Activated CD4-positive, alpha-beta T cell treated with anti-CD3 and anti-CD28 coated beads, Interleukin-10, Interleukin-2, amounts not matched to agents 100 ng/mL and 50 ng/mL, durations not matched to agents 16 hours and 8 hours (primary cell): ENCODE results near the gene CAMTA1.

Experiments
- DNase-seq: peaks from one replicate; pipeline ENCODE4 v3.0.0-alpha.2; 2020

The CAMTA1 gene

GRCh38 chr1:7655354-7655753 is 870.1 kb downstream of the CAMTA1 start:
- DNase-seq = no peak

GRCh38 chr1:7656557-7657215 is 871.4 kb downstream of the CAMTA1 start:
- DNase-seq = no peak

- no peak for DNase-seq
Measured at GRCh38 chr1:7657287-7658016, 872.2 kb downstream of the CAMTA1 start.

GRCh38 chr1:7658099-7658498 is 872.8 kb downstream of the CAMTA1 start:
- no peak for DNase-seq

- no peak for DNase-seq
Measured at GRCh38 chr1:7659514-7659913, 874.3 kb downstream of the CAMTA1 start.

- DNase-seq = no peak
Measured at GRCh38 chr1:7663451-7664146, 878.3 kb downstream of the CAMTA1 start.

GRCh38 chr1:7664147-7664892 is 879.1 kb downstream of the CAMTA1 start:
- DNase-seq = no peak

GRCh38 chr1:7664893-7665250 is 879.6 kb downstream of the CAMTA1 start:
- DNase-seq = no peak

GRCh38 chr1:7666249-7666648 is 881.0 kb downstream of the CAMTA1 start:
- DNase-seq = no peak

- no peak for DNase-seq
Measured at GRCh38 chr1:7667159-7667558, 881.9 kb downstream of the CAMTA1 start.

GRCh38 chr1:7667625-7668218 is 882.5 kb downstream of the CAMTA1 start:
- DNase-seq = peak; percentile 85

- DNase-seq = peak; percentile 59
Measured at GRCh38 chr1:7669559-7670311, 884.5 kb downstream of the CAMTA1 start.

- no peak for DNase-seq
Measured at GRCh38 chr1:7670334-7671145, 885.3 kb downstream of the CAMTA1 start.

GRCh38 chr1:7671146-7671465 is 885.9 kb downstream of the CAMTA1 start:
- DNase-seq = no peak

GRCh38 chr1:7671676-7672075 is 886.4 kb downstream of the CAMTA1 start:
- DNase-seq = no peak

- no peak for DNase-seq
Measured at GRCh38 chr1:7672864-7673263, 887.6 kb downstream of the CAMTA1 start.

- DNase-seq = no peak
Measured at GRCh38 chr1:7674972-7675371, 889.7 kb downstream of the CAMTA1 start.

- DNase-seq = no peak
Measured at GRCh38 chr1:7675431-7676273, 890.4 kb downstream of the CAMTA1 start.

- DNase-seq = no peak
Measured at GRCh38 chr1:7676274-7676945, 891.2 kb downstream of the CAMTA1 start.

- no peak for DNase-seq
Measured at GRCh38 chr1:7677111-7677510, 891.9 kb downstream of the CAMTA1 start.
